ENCODE data around the gene MSLN. TPM values are rescaled to one million over a fixed set of nuclear protein-coding genes. Genes with fewer than 3 reads are reported as not detected.

The MSLN gene
- total RNA-seq, 1 donor, result under 0.01 TPM

DNA sequence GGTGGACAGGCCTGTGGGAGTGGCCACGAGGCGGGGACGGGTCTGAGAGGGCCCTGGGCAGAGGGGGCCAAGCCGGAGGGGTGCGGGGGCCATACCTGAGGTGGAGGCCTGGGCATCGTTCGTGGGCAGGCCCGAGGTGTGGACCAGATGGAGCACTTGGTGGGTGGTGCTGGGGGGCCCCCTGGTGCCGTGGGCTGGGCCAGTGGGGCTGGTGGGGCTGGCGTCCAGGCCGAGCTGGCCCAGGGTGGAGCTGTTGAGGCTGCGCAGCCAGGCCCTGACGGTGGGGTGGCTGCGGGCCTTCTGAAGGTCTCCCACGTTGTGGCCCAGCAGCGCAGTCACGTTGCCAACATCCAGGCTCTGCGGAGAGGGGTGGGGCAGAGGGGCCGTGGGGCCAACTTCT lies 9.4 kb downstream of the MSLN start:
- Histone ChIP-seq H3K4me2 (ENCODE audit: insufficient read depth, low read length) (no peak overlapping the region), H3K4me1 (ENCODE audit: insufficient read depth, low read length) (no peaks in the 10 kb centered on the region), H3K79me2 (ENCODE audit: insufficient read depth, low read length) (no peaks in the 10 kb centered on the region), H2AFZ (ENCODE audit: low read length) (no peak overlapping the region), H3K4me3 (ENCODE audit: insufficient read depth, low read length) (no peak overlapping the region), H4K20me1 (ENCODE audit: insufficient read depth, low read length) (no peaks in the 10 kb centered on the region), H3K36me3 (ENCODE audit: insufficient read depth, low read length) (no peaks in the 10 kb centered on the region), H3K27me3 (ENCODE audit: insufficient read depth, low read length) (no peaks in the 10 kb centered on the region), H3K27ac (ENCODE audit: low read depth, low read length) (no peak overlapping the region), H3K9me3 (ENCODE audit: low read depth, low read length) (no peaks in the 10 kb centered on the region)
- TF ChIP-seq, protein P1, sequence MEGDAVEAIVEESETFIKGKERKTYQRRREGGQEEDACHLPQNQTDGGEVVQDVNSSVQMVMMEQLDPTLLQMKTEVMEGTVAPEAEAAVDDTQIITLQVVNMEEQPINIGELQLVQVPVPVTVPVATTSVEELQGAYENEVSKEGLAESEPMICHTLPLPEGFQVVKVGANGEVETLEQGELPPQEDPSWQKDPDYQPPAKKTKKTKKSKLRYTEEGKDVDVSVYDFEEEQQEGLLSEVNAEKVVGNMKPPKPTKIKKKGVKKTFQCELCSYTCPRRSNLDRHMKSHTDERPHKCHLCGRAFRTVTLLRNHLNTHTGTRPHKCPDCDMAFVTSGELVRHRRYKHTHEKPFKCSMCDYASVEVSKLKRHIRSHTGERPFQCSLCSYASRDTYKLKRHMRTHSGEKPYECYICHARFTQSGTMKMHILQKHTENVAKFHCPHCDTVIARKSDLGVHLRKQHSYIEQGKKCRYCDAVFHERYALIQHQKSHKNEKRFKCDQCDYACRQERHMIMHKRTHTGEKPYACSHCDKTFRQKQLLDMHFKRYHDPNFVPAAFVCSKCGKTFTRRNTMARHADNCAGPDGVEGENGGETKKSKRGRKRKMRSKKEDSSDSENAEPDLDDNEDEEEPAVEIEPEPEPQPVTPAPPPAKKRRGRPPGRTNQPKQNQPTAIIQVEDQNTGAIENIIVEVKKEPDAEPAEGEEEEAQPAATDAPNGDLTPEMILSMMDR (IDR thresholded peaks at IDR 0.05; ENCODE audit: extremely low read depth, low read depth, low read length), result no peak
- DNase-seq (ENCODE audit: insufficient read length, low spot score, missing footprints), result no peak

DNA sequence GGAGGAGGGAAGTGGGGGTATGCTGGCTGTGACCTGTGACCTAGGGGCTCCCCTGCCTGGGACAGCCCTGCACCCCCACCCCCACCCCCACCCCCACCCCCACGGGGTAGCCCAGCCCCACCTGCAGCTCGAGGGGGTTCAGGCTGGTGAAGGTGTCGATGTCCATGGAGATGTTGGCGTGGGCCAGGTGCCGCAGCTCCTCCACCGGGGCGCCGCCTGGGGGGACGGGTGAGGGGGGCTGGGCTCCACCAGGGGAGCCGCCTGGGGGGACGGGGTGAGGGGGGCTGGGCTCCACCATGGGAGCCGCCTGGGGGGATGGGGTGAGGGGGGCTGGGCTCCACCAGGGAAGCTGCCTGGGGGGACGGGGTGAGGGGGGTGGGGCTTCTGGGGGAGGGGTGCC lies 9.9 kb downstream of the MSLN start:
- H3K79me2 ChIP-seq (ENCODE audit: insufficient read depth, low read length), result no peaks in the 10 kb centered on the region
- TF ChIP-seq, protein P1 (IDR thresholded peaks at IDR 0.05; ENCODE audit: extremely low read depth, low read depth, low read length), result no peak
- no peak overlapping the region for H3K27ac ChIP-seq (ENCODE audit: low read depth, low read length)
- no peaks in the 10 kb centered on the region for H4K20me1 ChIP-seq (ENCODE audit: insufficient read depth, low read length)
- no peaks in the 10 kb centered on the region for H3K4me1 ChIP-seq (ENCODE audit: insufficient read depth, low read length)
- no peak overlapping the region for H3K4me2 ChIP-seq (ENCODE audit: insufficient read depth, low read length)
- no peak overlapping the region for H2AFZ ChIP-seq (ENCODE audit: low read length)
- H3K36me3 ChIP-seq (ENCODE audit: insufficient read depth, low read length), result no peaks in the 10 kb centered on the region
- DNase-seq (ENCODE audit: insufficient read length, low spot score, missing footprints), result no peak
- no peaks in the 10 kb centered on the region for H3K9me3 ChIP-seq (ENCODE audit: low read depth, low read length)
- H3K4me3 ChIP-seq (ENCODE audit: insufficient read depth, low read length), result no peak overlapping the region
- no peaks in the 10 kb centered on the region for H3K27me3 ChIP-seq (ENCODE audit: insufficient read depth, low read length)

DNA sequence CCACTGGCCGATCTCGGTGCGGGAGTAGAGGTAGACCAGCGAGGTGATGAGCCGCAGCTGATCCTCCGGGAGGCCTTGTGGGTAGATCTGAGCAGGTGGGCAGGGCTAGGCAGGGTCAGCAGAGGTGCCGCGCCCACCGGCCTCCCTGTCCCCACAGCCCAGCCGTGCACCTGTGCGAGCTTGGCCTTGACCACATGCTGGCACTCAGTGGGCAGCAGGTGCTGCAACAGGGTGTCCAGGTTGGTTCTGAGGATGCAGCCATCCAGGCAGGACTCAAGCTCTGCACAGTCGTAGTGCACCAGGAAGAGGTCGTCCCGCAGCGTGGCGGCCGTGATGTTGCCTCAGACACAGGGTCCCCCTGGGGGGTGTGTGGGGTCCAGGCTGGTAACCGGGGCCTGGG lies 12.4 kb downstream of the MSLN start:
- no peak for DNase-seq (ENCODE audit: insufficient read length, low spot score, missing footprints)
- TF ChIP-seq, protein P1 (IDR thresholded peaks at IDR 0.05; ENCODE audit: extremely low read depth, low read depth, low read length), result no peak
- Histone ChIP-seq H4K20me1 (ENCODE audit: insufficient read depth, low read length) (no peaks in the 10 kb centered on the region), H3K4me2 (ENCODE audit: insufficient read depth, low read length) (no peak overlapping the region), H3K27me3 (ENCODE audit: insufficient read depth, low read length) (no peaks in the 10 kb centered on the region), H3K36me3 (ENCODE audit: insufficient read depth, low read length) (no peaks in the 10 kb centered on the region), H3K79me2 (ENCODE audit: insufficient read depth, low read length) (no peaks in the 10 kb centered on the region), H2AFZ (ENCODE audit: low read length) (no peak overlapping the region), H3K9me3 (ENCODE audit: low read depth, low read length) (no peaks in the 10 kb centered on the region), H3K27ac (ENCODE audit: low read depth, low read length) (no peak overlapping the region), H3K4me3 (ENCODE audit: insufficient read depth, low read length) (no peak overlapping the region), H3K4me1 (ENCODE audit: insufficient read depth, low read length) (no peaks in the 10 kb centered on the region)

DNA sequence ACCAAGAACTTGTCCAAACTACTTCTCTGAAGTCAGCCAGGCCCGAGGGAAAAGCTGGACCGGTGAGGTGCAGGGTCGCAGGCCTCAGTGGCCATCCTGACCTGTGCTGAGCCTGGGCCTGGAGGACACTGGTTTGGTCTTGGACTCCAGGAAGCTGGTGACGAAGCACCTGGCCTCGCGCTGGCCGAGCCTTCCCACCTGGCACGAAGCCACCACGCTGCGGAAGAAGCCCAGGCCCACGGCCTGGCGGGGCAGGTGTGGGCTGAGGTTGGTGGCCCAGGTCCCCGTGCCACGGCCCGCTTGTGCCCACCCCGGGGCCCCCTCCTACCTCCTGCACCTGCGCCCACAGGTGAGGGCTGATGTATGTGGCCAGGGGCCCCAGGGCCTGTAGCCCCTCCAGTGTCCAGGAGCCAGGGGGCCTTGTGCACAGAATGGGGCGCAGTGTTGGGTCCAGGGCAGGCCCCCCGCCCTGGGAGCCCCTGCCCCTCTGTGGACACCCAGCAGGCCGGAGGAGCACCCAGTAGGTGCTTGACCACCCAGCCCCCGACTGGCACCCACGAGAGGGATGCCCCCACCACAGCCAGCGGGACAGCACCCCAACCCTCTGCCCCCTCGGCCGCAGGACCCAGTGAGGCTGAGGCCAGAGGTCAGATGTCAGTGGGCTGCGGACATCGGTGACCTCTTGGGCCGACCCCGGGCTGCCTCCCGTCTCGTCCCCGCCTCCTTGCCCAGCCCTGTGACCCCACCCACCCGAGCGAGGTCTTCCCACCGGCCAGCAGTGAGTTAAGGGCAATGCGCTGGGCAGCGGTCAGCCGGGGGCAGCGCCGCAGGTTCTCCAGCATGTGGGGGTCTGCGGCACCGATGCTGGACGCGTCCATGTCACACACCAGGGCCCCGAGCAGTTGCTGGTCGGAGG lies 13.8 kb downstream of the MSLN start:
- H3K27me3 ChIP-seq (ENCODE audit: insufficient read depth, low read length), result no peaks in the 10 kb centered on the region
- H3K4me1 ChIP-seq (ENCODE audit: insufficient read depth, low read length), result no peaks in the 10 kb centered on the region
- no peak overlapping the region for H3K4me3 ChIP-seq (ENCODE audit: insufficient read depth, low read length)
- H2AFZ ChIP-seq (ENCODE audit: low read length), result no peak overlapping the region
- no peak overlapping the region for H3K27ac ChIP-seq (ENCODE audit: low read depth, low read length)
- H3K79me2 ChIP-seq (ENCODE audit: insufficient read depth, low read length), result no peaks in the 10 kb centered on the region
- no peak overlapping the region for H3K4me2 ChIP-seq (ENCODE audit: insufficient read depth, low read length)
- TF ChIP-seq, protein P1 (IDR thresholded peaks at IDR 0.05; ENCODE audit: extremely low read depth, low read depth, low read length), result no peak
- H3K9me3 ChIP-seq (ENCODE audit: low read depth, low read length), result no peaks in the 10 kb centered on the region
- H4K20me1 ChIP-seq (ENCODE audit: insufficient read depth, low read length), result no peaks in the 10 kb centered on the region
- no peaks in the 10 kb centered on the region for H3K36me3 ChIP-seq (ENCODE audit: insufficient read depth, low read length)
- DNase-seq (ENCODE audit: insufficient read length, low spot score, missing footprints), result no peak

Measured in osteoblast (primary cell).